Measurements from ENCODE around the gene CCAR1. TPM values are rescaled to one million over a fixed set of nuclear protein-coding genes. Genes with fewer than 3 reads are reported as not detected.
"Not testable (repeated sequence)": the region's sequence is repeated elsewhere in the genome, so short reads cannot be mapped to it uniquely, and the experiment has no call there.

CCAR1 gene
- total RNA-seq, 2 experiments from 2014 or later: 127 to 133 TPM

GRCh38 chr10:68756766-68757165 lies 35.7 kb downstream of the CCAR1 start:
- ChIA-PET CTCF (interaction anchor here (0.6 kb wide), 1 partner anchor 67 kb away, joined by 4 read pairs; no protein-coding TSS in a partner anchor), POLR2A (interaction anchor here (0.6 kb wide), 1 partner anchor 47 kb away, joined by 3 read pairs; no protein-coding TSS in a partner anchor)

- CTCF ChIA-PET: no interaction called here
Measured at GRCh38 chr10:68759223-68759863, 38.3 kb downstream of the CCAR1 start.

GRCh38 chr10:68759967-68760366 lies 38.9 kb downstream of the CCAR1 start:
- ChIA-PET CTCF (no interaction called here), POLR2A (no interaction called here)

More at GRCh38 chr10:68759223-68759863, 38.3 kb downstream of the CCAR1 start:
- POLR2A ChIA-PET: interaction anchor here (0.7 kb wide), 1 partner anchor 562 kb away, joined by 3 read pairs; no protein-coding TSS in a partner anchor

- POLR2A ChIA-PET, CTCF ChIA-PET: not testable (repeated sequence)
Measured at GRCh38 chr10:68767407-68767806, 46.4 kb downstream of the CCAR1 start.

- ChIA-PET CTCF (no interaction called here), POLR2A (no interaction called here)
Measured at GRCh38 chr10:68781613-68782574, 60.9 kb downstream of the CCAR1 start.

GRCh38 chr10:68784476-68784875 lies 63.4 kb downstream of the CCAR1 start:
- ChIA-PET CTCF (no interaction called here), POLR2A (no interaction called here)

- CTCF ChIA-PET: interaction anchor here (0.8 kb wide), 1 partner anchor 237 kb away, joined by 3 read pairs; no protein-coding TSS in a partner anchor
- POLR2A ChIA-PET: interaction anchor here (0.6 kb wide), 1 partner anchor 113 kb away, joined by 3 read pairs; no protein-coding TSS in a partner anchor
Measured at GRCh38 chr10:68787813-68788212, 66.8 kb downstream of the CCAR1 start.

GRCh38 chr10:68790476-68790875 lies 69.4 kb downstream of the CCAR1 start:
- CTCF ChIA-PET: interaction anchor here (0.7 kb wide), 1 partner anchor 1123 kb away, joined by 3 read pairs; no protein-coding TSS in a partner anchor
- POLR2A ChIA-PET: no interaction called here

GRCh38 chr10:68792115-68792514 lies 71.1 kb downstream of the CCAR1 start:
- POLR2A ChIA-PET: no interaction called here
- CTCF ChIA-PET: no interaction called here

- ChIA-PET CTCF (interaction anchor here (0.9 to 1.5 kb wide), 2 partner anchors 10 to 25 kb away, joined by 4 read pairs; no protein-coding TSS in a partner anchor), POLR2A (interaction anchor here (0.7 kb wide), 1 partner anchor 342 kb away, joined by 9 read pairs; no protein-coding TSS in a partner anchor)
Measured at GRCh38 chr10:68795886-68796532, 75.0 kb downstream of the CCAR1 start.

GRCh38 chr10:68796605-68797004 lies 75.6 kb downstream of the CCAR1 start:
- ChIA-PET CTCF (interaction anchor here (1.5 kb wide), 1 partner anchor 10 kb away, joined by 4 read pairs; no protein-coding TSS in a partner anchor), POLR2A (no interaction called here)

- CTCF ChIA-PET: no interaction called here
- POLR2A ChIA-PET: no interaction called here
Measured at GRCh38 chr10:68800211-68800610, 79.2 kb downstream of the CCAR1 start.

GRCh38 chr10:68804692-68805091 lies 83.7 kb downstream of the CCAR1 start:
- ChIA-PET POLR2A (interaction anchor here (0.5 kb wide), 1 partner anchor 9 kb away, joined by 3 read pairs; no protein-coding TSS in a partner anchor), CTCF (no interaction called here)

GRCh38 chr10:68810830-68811229 lies 89.8 kb downstream of the CCAR1 start:
- CTCF ChIA-PET, POLR2A ChIA-PET: not testable (repeated sequence)

GRCh38 chr10:68811314-68812009 lies 90.4 kb downstream of the CCAR1 start:
- ChIA-PET CTCF (no interaction called here), POLR2A (no interaction called here)

GRCh38 chr10:68812420-68812819 lies 91.4 kb downstream of the CCAR1 start:
- ChIA-PET CTCF (interaction anchor here (1.5 kb wide), 1 partner anchor 16 kb away, joined by 4 read pairs; no protein-coding TSS in a partner anchor), POLR2A (no interaction called here)

- POLR2A ChIA-PET: no interaction called here
- CTCF ChIA-PET: interaction anchor here (0.7 to 1.5 kb wide), 3 partner anchors 11 to 470 kb away, joined by 3 to 5 read pairs (median 4); no protein-coding TSS in a partner anchor
Measured at GRCh38 chr10:68813559-68813958, 92.5 kb downstream of the CCAR1 start.

GRCh38 chr10:68816796-68817412 lies 95.9 kb downstream of the CCAR1 start:
- CTCF ChIA-PET: interaction anchor here (0.9 kb wide), 1 partner anchor 62 kb away, joined by 3 read pairs; no protein-coding TSS in a partner anchor

More at GRCh38 chr10:68816796-68817412, 95.9 kb downstream of the CCAR1 start:
- POLR2A ChIA-PET: no interaction called here
